Kidney glomerular epithelial cell (primary cell): ENCODE results near the gene SLC25A5.
"Not testable (repeated sequence)": the region's sequence is repeated elsewhere in the genome, so short reads cannot be mapped to it uniquely, and the experiment has no call there.

ENCODE experiments used
- DNase-seq: peaks from one replicate; lab custom pipeline; 2025; lab: John Stamatoyannopoulos, UW

SLC25A5 gene

GRCh38 chrX:119477812-119478232, 9.6 kb downstream of the SLC25A5 start:
- peak; percentile 26 for DNase-seq

- no peak for DNase-seq
Measured at GRCh38 chrX:119478504-119478903, 10.3 kb downstream of the SLC25A5 start.

GRCh38 chrX:119479845-119480244, 11.6 kb downstream of the SLC25A5 start:
- DNase-seq: no peak

- DNase-seq: no peak
Measured at GRCh38 chrX:119481323-119481801, 13.1 kb downstream of the SLC25A5 start.

GRCh38 chrX:119482041-119482440, 13.8 kb downstream of the SLC25A5 start:
- DNase-seq: no peak

GRCh38 chrX:119482481-119483480, 14.5 kb downstream of the SLC25A5 start:
- peak; percentile 6 for DNase-seq

GRCh38 chrX:119486745-119487144, 18.5 kb downstream of the SLC25A5 start:
- no peak for DNase-seq

- DNase-seq: not testable (repeated sequence)
Measured at GRCh38 chrX:119487766-119488165, 19.5 kb downstream of the SLC25A5 start.

GRCh38 chrX:119488749-119489148, 20.5 kb downstream of the SLC25A5 start:
- DNase-seq: peak; percentile 2

GRCh38 chrX:119489212-119490074, 21.2 kb downstream of the SLC25A5 start:
- DNase-seq: no peak

GRCh38 chrX:119492463-119492862, 24.2 kb downstream of the SLC25A5 start:
- no peak for DNase-seq

GRCh38 chrX:119493851-119494495, 25.7 kb downstream of the SLC25A5 start:
- not testable (repeated sequence) for DNase-seq

GRCh38 chrX:119495734-119496726, 27.8 kb downstream of the SLC25A5 start:
- no peak for DNase-seq

GRCh38 chrX:119497185-119497584, 28.9 kb downstream of the SLC25A5 start:
- DNase-seq: no peak

GRCh38 chrX:119500061-119500800, 32.0 kb downstream of the SLC25A5 start:
- no peak for DNase-seq

- DNase-seq: no peak
Measured at GRCh38 chrX:119501511-119502148, 33.4 kb downstream of the SLC25A5 start.

GRCh38 chrX:119502727-119503483, 34.7 kb downstream of the SLC25A5 start:
- DNase-seq: no peak

- DNase-seq: peak; percentile 2
Measured at GRCh38 chrX:119503484-119503861, 35.2 kb downstream of the SLC25A5 start.

GRCh38 chrX:119505145-119505544, 36.9 kb downstream of the SLC25A5 start:
- not testable (repeated sequence) for DNase-seq
